ENCODE data around the gene RASIP1. TPM values are rescaled to one million over a fixed set of nuclear protein-coding genes. Genes with fewer than 3 reads are reported as not detected.

Gene RASIP1
- polyA plus RNA-seq, 1 experiment = 0.32 TPM

GRCh38 chr19:48670699-48671445, 69.5 kb downstream of the RASIP1 start:
- Histone ChIP-seq H3K27ac (ENCODE audit: low read depth, low read length) (no peak overlapping the region), H3K27me3 (ENCODE audit: control insufficient read depth, insufficient read depth, low read length) (peaks cover 3% of the 10 kb centered on the region), H3K9me3 (ENCODE audit: control insufficient read depth, insufficient read depth, low read length) (no peaks in the 10 kb centered on the region; the same call in 1 of the 2 replicates), H3K4me3 (ENCODE audit: low read depth, low read length) (no peak overlapping the region)
- TF ChIP-seq, protein P1, sequence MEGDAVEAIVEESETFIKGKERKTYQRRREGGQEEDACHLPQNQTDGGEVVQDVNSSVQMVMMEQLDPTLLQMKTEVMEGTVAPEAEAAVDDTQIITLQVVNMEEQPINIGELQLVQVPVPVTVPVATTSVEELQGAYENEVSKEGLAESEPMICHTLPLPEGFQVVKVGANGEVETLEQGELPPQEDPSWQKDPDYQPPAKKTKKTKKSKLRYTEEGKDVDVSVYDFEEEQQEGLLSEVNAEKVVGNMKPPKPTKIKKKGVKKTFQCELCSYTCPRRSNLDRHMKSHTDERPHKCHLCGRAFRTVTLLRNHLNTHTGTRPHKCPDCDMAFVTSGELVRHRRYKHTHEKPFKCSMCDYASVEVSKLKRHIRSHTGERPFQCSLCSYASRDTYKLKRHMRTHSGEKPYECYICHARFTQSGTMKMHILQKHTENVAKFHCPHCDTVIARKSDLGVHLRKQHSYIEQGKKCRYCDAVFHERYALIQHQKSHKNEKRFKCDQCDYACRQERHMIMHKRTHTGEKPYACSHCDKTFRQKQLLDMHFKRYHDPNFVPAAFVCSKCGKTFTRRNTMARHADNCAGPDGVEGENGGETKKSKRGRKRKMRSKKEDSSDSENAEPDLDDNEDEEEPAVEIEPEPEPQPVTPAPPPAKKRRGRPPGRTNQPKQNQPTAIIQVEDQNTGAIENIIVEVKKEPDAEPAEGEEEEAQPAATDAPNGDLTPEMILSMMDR (IDR thresholded peaks at IDR 0.05; ENCODE audit: low read depth, low read length) = no peak
- ChIA-PET POLR2A (no interaction called here), CTCF (no interaction called here)
- DNase-seq (ENCODE audit: low read depth, low spot score) = no peak

Other genes starting within 250 kb of the RASIP1 start
- 0.25 TPM in 2 replicates for gene LMTK3, start 228.8 kb downstream of the RASIP1 start, polyA plus RNA-seq (2011; rRNA removed)
- gene SULT2B1, start 188.4 kb downstream of the RASIP1 start, polyA plus RNA-seq (2011; rRNA removed) = 0.12 and 0.20 TPM in 2 replicates
- not detected in 2 replicates for gene SPACA4, start 133.9 kb downstream of the RASIP1 start, polyA plus RNA-seq (2011; rRNA removed)
- not detected in 2 replicates for gene FAM83E, start 125.5 kb downstream of the RASIP1 start, polyA plus RNA-seq (2011; rRNA removed)
- 1,020 and 1,259 TPM in 2 replicates for gene RPL18, start 121.4 kb downstream of the RASIP1 start, polyA plus RNA-seq (2011; rRNA removed)
- gene SPHK2, start 121.1 kb downstream of the RASIP1 start, polyA plus RNA-seq (2011; rRNA removed) = 4.6 and 6.1 TPM in 2 replicates
- gene DBP, start 103.2 kb downstream of the RASIP1 start, polyA plus RNA-seq (2011; rRNA removed) = 3.4 and 4.0 TPM in 2 replicates
- 3.7 and 4.3 TPM in 2 replicates for gene CA11, start 94.4 kb downstream of the RASIP1 start, polyA plus RNA-seq (2011; rRNA removed)
- gene NTN5, start 67.6 kb downstream of the RASIP1 start, polyA plus RNA-seq (2011; rRNA removed) = 0.04 and 0.10 TPM in 2 replicates
- not detected in 2 replicates for gene FUT2, start 44.6 kb downstream of the RASIP1 start, polyA plus RNA-seq (2011; rRNA removed)
- gene MAMSTR, start 20.9 kb downstream of the RASIP1 start, polyA plus RNA-seq (2011; rRNA removed) = 0.58 and 0.68 TPM in 2 replicates
- not detected in 2 replicates for gene IZUMO1, start 6.3 kb upstream of the RASIP1 start, polyA plus RNA-seq (2011; rRNA removed)
- gene FUT1, start 12.0 kb upstream of the RASIP1 start, polyA plus RNA-seq (2011; rRNA removed) = 0.02 and 0.07 TPM in 2 replicates
- not detected in 2 replicates for gene FGF21, start 14.9 kb upstream of the RASIP1 start, polyA plus RNA-seq (2011; rRNA removed)
- 23.3 and 31.8 TPM in 2 replicates for gene BCAT2, start 70.4 kb upstream of the RASIP1 start, polyA plus RNA-seq (2011; rRNA removed)
- gene HSD17B14, start 95.9 kb upstream of the RASIP1 start, polyA plus RNA-seq (2011; rRNA removed) = 2.3 and 3.6 TPM in 2 replicates
- 7.1 and 11.9 TPM in 2 replicates for gene PLEKHA4, start 128.0 kb upstream of the RASIP1 start, polyA plus RNA-seq (2011; rRNA removed)
- gene PPP1R15A, start 131.8 kb upstream of the RASIP1 start, polyA plus RNA-seq (2011; rRNA removed) = 36.5 and 37.2 TPM in 2 replicates
- gene TULP2, start 158.1 kb upstream of the RASIP1 start, polyA plus RNA-seq (2011; rRNA removed) = 0.20 and 0.25 TPM in 2 replicates
- 123 and 130 TPM in 2 replicates for gene NUCB1, start 159.7 kb upstream of the RASIP1 start, polyA plus RNA-seq (2011; rRNA removed)
- 0.48 and 0.61 TPM in 2 replicates for gene DHDH, start 193.1 kb upstream of the RASIP1 start, polyA plus RNA-seq (2011; rRNA removed)
- gene BAX, start 214.3 kb upstream of the RASIP1 start, polyA plus RNA-seq (2011; rRNA removed) = 110 and 147 TPM in 2 replicates
- 3,644 and 5,326 TPM in 2 replicates for gene FTL, start 224.7 kb upstream of the RASIP1 start, polyA plus RNA-seq (2011; rRNA removed)

Measured in AG04450 (cell line).